ENCODE data around the gene CLHC1.
"Not testable (repeated sequence)": the region's sequence is repeated elsewhere in the genome, so short reads cannot be mapped to it uniquely, and the experiment has no call there.

The CLHC1 gene

DNA sequence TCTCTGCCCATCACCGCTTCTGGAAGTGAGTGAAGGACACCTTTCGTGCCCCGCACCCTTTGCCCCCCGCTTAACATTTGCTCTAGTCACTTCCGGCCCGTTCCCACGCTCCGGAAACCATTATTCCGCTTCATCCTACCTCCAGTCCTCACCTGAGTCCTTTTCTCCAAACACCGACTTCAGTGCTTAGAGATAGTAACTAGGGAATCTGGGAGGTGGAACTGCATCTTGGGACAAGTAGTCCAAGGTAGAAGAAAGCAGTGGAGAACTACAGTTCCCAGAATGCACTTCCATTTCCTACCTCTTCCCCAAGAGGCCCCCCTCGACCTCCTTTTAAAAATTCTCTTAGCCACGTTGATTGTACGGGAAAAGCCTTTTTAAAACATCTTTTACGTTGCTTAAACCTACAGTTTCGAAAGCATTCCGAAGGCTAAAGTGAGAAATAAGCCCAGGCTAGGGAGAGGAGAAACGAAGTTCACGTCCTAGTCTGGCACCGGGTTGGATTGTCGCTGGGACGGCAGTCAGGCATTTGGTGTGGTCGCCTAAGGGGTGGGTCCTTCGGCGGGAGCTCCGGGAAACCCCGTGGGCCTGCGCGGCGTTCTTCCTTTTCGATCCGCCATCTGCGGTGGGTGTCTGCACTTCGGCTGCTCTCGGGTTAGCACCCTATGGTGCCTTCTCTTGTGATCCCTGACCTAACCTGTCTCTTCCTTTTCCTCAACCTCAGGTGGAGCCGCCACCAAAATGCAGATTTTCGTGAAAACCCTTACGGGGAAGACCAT is at the start of gene CLHC1, which contains the start of gene RPS27A:
CLHC1 (minus strand) TSS at position 210 of the 779 bp plus-strand sequence. CDS start 9,882 bp downstream, outside the sequence.
RPS27A (plus strand) TSS at position 605 of the 779 bp plus-strand sequence; CDS start at position 742, 137 bp downstream.
- peak within 1 kb of the TSS; percentile 96 for H3K4me3 Mint-ChIP-seq
- peaks cover 54% of the 10 kb centered on the region for H3K36me3 Mint-ChIP-seq
- peak within 1 kb of the TSS; percentile 99 for H3K27ac Mint-ChIP-seq
- peaks cover 52% of the 10 kb centered on the region for H3K4me1 Mint-ChIP-seq
- DNase-seq (ENCODE audit: low spot score in 2 of 2) (peak; percentile 92 to 97), ATAC-seq (peak; percentile 93)
- no peaks in the 10 kb centered on the region for H3K9me3 Mint-ChIP-seq

DNA sequence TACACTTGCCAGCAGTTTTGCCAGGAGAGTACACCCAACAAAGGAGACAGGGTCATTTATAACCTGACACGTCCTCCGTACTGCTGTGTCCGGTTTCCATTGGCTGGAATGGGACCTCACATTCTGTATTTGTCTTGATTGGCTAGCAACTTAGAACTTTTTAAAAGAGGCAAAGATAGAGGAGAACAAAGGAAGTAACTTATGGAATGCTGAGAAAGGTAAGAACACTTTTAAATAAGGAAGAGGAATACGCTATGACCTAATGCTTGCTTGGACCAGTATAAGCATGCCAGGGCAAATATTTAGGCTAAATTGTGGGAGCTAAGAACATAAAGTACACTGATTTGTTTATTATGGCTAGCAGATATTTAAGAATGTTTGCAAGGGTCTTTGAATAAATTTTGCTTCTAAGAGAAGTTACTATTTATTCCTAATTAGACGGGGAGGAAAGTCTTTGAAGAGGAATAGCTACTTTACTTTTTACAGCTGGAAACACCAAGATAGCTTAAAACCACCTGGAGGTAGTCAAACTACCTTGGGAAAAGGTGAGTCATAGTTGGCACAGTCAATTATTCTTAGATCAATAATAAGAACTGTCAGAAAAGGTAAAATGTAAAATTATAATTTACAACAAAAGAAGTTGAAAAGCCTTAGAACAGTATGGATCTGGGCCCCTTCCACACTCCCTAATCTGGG is 48.9 kb upstream of the CLHC1 start:
- H3K36me3 Mint-ChIP-seq; DNase-seq (ENCODE audit: low spot score in 2 of 2); ATAC-seq; H3K4me1 Mint-ChIP-seq; H3K9me3 Mint-ChIP-seq: not testable (repeated sequence)
- H3K4me3 Mint-ChIP-seq, result peak overlapping the region; percentile 81
- peak overlapping the region; percentile 93 for H3K27ac Mint-ChIP-seq

DNA sequence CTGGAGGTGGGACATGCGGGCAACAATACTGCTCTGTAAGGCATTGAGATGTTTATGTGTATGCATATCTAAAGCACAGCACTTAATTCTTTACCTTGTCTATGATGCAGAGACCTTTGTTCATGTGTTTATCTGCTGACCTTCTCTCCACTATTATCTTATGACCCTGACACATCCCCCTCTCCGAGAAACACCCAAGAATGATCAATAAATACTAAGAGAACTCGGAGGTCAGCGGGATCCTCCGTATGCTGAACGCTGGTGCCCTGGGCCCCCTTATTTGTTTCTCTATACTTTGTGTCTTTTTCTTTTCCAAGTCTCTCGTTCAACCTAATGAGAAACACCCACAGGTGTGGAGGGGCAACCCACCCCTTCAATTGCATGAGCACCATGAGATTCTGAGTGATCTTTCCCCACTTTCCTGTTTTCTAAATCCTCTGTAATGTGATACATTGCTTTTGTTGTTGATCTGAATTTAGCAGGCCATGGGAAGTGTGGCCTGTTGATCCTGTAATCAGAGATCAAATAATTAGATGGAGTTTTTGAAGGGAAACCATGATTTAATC is 47.8 kb upstream of the CLHC1 start:
- not testable (repeated sequence) for H3K4me1 Mint-ChIP-seq; H3K27ac Mint-ChIP-seq; H3K4me3 Mint-ChIP-seq; DNase-seq (ENCODE audit: low spot score in 2 of 2); H3K36me3 Mint-ChIP-seq; H3K9me3 Mint-ChIP-seq; ATAC-seq

DNA sequence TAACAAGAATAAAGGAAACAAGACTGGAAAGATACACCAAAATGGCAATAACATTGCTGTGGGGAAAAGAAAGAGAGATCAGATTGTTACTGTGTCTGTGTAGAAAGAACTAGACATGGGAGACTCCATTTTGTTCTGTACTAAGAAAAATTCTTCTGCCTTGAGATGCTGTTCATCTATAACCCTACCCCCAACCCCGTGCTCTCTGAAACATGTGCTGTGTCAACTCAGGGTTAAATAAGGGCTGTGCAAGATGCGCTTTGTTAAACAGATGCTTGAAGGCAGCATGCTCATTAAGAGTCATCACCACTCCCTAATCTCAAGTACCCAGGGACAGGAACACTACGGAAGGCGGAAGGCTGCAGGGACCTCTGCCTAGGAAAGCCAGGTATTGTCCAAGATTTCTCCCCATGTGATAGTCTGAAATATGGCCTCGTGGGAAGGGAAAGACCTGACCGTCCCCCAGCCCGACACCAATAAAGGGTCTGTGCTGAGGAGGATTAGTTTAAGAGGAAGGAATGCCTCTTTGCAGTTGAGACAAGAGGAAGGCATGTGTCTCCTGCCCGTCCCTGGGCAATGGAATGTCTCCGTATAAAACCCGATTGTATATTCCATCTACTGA is 47.2 kb upstream of the CLHC1 start:
- H3K36me3 Mint-ChIP-seq; H3K4me3 Mint-ChIP-seq; H3K27ac Mint-ChIP-seq; H3K9me3 Mint-ChIP-seq; H3K4me1 Mint-ChIP-seq; DNase-seq (ENCODE audit: low spot score in 2 of 2); ATAC-seq: not testable (repeated sequence)

DNA sequence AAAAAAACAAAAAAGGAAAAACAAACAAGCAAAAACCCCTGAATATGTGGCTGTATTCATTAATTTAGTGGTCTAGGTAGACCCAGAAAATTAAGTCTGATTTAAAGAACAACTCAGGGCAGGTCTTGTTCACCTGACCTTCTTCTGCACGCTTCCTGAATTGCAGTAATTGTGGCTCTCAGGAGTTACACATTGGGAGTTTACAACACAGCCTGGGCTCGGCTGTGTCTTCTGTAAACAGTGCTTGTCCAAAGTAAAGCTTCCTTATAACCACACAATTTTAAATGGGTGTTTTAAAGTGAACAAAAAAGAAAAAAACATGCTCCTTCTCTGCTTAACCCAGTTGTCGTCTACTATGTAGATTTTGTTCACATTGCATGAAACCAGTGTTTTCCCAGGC is 45.2 kb upstream of the CLHC1 start:
- ATAC-seq (no peak), DNase-seq (ENCODE audit: low spot score in 2 of 2) (no peak)
- Mint-ChIP-seq H3K4me1 (no peaks in the 10 kb centered on the region), H3K9me3 (no peaks in the 10 kb centered on the region), H3K36me3 (no peaks in the 10 kb centered on the region), H3K4me3 (no peak overlapping the region), H3K27ac (no peak overlapping the region)

DNA sequence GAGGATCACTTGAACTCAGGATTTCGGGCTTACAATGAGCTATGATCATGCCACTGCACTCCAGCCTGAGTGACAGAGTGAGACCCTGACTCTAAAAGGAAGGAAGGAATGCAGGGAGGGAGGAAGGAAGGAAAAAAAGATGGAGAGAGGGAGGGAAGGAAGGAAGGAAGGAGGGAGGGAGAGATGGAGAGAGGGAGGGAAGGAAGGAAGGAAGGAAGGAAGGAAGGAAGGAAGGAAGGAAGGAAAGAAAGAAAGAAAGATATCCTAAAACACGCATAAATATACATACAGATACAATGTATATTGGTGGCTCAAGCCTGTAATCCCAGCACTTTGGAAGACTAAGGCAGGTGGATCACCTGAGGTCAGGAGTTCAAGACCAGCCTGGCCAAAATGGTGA is 42.3 kb upstream of the CLHC1 start:
- H3K36me3 Mint-ChIP-seq; H3K4me1 Mint-ChIP-seq; ATAC-seq; H3K27ac Mint-ChIP-seq; DNase-seq (ENCODE audit: low spot score in 2 of 2); H3K9me3 Mint-ChIP-seq; H3K4me3 Mint-ChIP-seq: not testable (repeated sequence)

DNA sequence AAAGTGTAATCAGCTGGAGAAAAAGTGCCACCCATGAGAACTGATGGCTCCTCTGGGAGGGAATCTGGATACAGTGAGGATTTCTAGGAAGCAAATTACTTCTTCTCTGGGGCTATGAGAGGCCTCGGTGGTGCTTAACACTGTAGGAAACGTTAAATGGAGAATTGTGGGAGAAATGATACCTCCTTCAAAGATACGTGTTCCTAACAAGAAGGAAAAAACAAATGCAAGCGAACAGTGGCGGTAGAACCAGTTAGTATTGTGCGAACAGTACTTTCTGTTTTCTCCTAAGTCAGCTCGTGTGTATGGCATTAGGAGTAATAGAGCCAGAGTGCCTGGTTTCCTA is 37.5 kb upstream of the CLHC1 start:
- no peaks in the 10 kb centered on the region for H3K9me3 Mint-ChIP-seq
- DNase-seq (ENCODE audit: low spot score in 2 of 2), result no peak

DNA sequence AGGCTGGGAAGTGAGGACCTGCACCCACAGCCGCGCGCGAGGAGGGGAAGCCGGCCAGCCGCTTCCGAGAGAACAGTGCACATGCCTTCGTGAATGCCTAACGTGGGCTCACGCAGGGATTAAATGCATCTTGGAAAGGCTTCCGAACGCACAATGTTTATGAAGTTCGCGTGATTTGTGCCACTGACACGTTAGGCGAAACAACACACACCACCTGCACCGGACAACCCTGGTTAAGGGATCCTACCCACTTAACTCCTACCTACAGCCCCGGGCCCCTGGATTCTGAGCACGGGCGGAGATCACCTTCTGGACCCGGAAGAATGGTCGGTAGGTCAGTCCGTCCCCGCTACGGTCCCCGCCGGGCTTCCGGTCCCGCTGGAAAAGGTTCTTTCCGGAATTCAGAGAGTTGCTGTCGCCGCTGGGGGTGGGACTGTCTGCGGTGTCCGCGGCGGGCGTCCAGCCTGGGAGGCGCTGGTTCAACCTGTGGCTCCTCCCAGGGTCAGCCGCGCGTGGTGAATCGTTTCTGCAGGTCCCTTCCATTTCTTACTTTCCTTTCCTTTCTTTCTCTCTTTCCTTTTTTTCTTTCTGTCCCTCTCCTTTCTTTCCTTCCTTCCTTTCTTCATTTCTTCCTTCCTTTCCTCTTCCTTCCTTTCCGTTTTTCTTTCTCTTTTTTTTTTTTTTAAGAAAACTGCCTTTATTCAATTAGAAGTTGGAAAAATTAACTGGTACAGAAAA is 37.0 kb upstream of the CLHC1 start, which contains the start of gene MTIF2:
MTIF2 (minus strand) TSS at position 325 of the 738 bp plus-strand sequence. CDS start 5,373 bp downstream, outside the sequence.
- Mint-ChIP-seq H3K36me3 (peaks cover 38% of the 10 kb centered on the region), H3K27ac (peak within 1 kb of the TSS; percentile 95), H3K4me3 (peak within 1 kb of the TSS; percentile 92), H3K9me3 (no peaks in the 10 kb centered on the region), H3K4me1 (peaks cover 14% of the 10 kb centered on the region)
- peak; percentile 99 for ATAC-seq
- DNase-seq (ENCODE audit: low spot score in 2 of 2), result peak; percentile 77 to 96

More for the DNA sequence above, 37.5 kb upstream of the CLHC1 start:
- ATAC-seq, result no peak
- peaks cover 32% of the 10 kb centered on the region for H3K36me3 Mint-ChIP-seq
- peaks cover 14% of the 10 kb centered on the region for H3K4me1 Mint-ChIP-seq
- peak overlapping the region; percentile 92 for H3K4me3 Mint-ChIP-seq
- H3K27ac Mint-ChIP-seq, result peak overlapping the region; percentile 95

DNA sequence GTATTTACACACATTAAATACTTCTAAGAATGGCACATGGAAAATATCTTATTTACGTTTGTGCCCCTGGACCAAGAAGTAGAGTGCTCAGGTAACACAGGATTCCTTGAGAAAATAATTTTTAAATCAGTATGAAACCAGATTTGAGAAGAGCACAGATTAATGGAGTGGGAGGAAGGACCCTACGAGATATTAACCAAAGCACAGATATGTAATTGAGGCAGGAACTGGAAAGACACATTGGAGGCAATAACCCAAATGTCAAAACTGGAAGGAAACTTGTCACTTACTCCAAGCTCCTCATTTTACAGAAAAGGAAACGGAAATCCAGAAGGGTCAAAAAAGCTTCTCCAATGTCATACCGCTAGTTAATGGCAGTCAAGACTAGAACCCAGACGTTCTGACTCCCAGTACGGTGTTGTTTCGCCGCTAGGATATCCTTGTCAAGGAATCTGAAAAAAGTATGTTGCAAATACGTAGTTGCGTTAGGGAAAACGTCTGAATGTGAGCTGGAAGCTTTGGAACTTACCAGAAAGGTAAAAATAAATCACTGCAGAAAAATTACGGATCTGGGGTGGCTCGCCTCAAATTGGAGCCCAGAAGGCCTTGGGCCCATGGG is 36.3 kb upstream of the CLHC1 start:
- H3K27ac Mint-ChIP-seq, result peak overlapping the region; percentile 95

DNA sequence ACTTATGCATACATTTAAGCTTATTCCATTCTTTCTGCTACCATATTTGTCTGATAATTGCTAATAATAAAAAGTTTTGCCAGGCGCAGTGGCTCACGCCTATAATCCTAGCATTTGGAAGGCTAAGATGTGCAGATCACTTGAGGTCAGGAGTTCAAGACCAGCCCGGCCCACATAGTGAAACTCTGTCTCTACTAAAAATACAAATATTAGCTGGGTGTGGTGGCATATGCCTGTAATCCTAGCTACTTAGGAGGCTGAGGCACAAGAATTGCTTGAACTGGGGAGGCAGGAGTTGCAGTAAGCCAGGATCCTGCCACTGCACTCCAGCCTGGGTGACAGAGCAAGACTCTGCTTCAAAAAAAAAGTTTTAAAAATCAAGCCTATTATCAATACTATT is 27.5 kb upstream of the CLHC1 start:
- not testable (repeated sequence) for H3K27ac Mint-ChIP-seq; H3K4me1 Mint-ChIP-seq; H3K9me3 Mint-ChIP-seq; DNase-seq (ENCODE audit: low spot score in 2 of 2); ATAC-seq; H3K4me3 Mint-ChIP-seq
- peaks cover 94% of the 10 kb centered on the region for H3K36me3 Mint-ChIP-seq

More for the DNA sequence above, 36.3 kb upstream of the CLHC1 start:
- Mint-ChIP-seq H3K4me1 (peaks cover 14% of the 10 kb centered on the region), H3K9me3 (no peaks in the 10 kb centered on the region), H3K36me3 (peaks cover 45% of the 10 kb centered on the region), H3K4me3 (peak overlapping the region; percentile 92)
- no peak for ATAC-seq
- DNase-seq (ENCODE audit: low spot score in 2 of 2), result no peak

DNA sequence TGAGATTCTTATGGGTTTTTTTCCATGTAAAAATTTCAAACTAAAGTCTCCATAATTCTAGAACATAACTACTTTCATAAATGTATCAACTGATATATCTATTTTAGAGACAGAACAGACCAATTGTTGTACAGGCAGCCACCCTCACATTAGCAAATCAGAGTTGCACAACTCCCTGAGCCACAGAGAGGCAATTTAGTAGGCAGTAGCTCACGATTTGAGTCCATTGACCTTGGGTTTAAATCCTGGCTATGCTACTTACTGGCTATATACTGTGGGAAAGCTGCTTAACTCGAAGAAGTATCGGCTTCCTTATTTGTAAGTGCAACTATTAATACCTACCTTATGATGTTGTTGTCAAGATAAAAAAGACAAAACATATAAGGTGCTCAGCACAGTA is 20.7 kb upstream of the CLHC1 start:
- Mint-ChIP-seq H3K9me3 (no peaks in the 10 kb centered on the region), H3K36me3 (peaks cover 91% of the 10 kb centered on the region), H3K4me3 (no peak overlapping the region), H3K4me1 (no peaks in the 10 kb centered on the region), H3K27ac (no peak overlapping the region)
- no peak for ATAC-seq
- DNase-seq (ENCODE audit: low spot score in 2 of 2), result no peak

DNA sequence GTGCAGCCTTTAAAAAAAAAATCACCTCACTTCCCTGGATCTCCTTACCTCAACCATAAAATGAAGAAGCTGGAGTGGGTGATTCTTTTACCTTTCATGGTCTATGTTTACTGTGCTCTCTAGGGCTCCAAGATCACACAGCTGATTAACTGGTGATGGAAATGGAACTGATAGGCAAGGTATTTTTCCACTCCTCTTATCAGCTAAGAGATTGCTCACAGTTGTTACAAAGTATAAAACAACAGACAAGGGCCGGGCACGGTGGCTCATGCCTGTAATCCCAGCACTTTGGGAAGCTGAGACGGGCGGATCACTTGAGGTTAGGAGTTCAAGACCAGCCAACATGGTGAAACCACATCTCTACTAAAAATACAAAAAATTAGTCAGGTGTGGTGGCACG is 14.9 kb upstream of the CLHC1 start:
- no peaks in the 10 kb centered on the region for H3K9me3 Mint-ChIP-seq
- H3K27ac Mint-ChIP-seq, result no peak overlapping the region
- no peaks in the 10 kb centered on the region for H3K4me1 Mint-ChIP-seq
- ATAC-seq, result no peak
- no peak for DNase-seq (ENCODE audit: low spot score in 2 of 2)
- peaks cover 89% of the 10 kb centered on the region for H3K36me3 Mint-ChIP-seq
- no peak overlapping the region for H3K4me3 Mint-ChIP-seq

DNA sequence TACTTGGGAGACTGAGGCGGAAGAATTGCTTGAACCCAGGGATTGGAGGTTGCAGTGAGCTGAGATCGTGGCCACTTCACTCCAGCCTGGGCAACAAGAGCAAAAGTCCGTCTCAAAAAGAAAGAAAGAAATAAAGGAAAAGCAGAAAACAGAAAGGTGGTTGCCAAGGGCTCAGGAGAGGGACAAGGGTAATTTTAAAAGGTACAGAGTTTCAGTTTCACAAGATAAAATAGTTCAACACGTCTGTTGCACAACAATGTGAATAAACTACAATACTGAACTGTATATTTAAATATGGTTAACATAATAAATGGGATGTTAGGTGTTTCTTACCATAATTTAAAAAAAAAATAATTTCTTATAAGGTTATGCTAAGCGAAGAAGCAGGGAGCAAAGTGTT is 13.3 kb upstream of the CLHC1 start:
- Mint-ChIP-seq H3K4me3 (no peak overlapping the region), H3K27ac (peak overlapping the region; percentile 75), H3K9me3 (no peaks in the 10 kb centered on the region), H3K4me1 (no peaks in the 10 kb centered on the region), H3K36me3 (peaks cover 89% of the 10 kb centered on the region)
- DNase-seq (ENCODE audit: low spot score in 2 of 2), result no peak
- no peak for ATAC-seq

DNA sequence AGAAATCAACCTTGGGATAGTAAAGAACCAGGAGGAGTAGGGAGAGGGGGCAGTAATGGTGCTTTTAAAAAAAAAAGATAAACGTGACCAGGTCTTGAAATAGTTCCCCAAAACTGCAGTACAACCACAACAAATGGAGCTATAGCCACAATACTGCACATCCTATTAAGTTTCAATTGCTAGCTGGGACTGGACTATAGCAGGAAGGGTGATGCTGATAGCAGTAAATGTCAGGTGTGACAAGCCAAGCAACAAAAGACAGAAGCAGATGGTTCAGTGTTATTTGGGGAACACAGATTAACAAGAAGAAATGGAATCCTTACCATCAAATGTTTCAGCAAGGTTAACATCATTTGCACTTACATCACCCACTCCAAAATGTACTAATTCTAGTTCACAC is 10.5 kb upstream of the CLHC1 start:
- Mint-ChIP-seq H3K36me3 (peaks cover 89% of the 10 kb centered on the region), H3K27ac (peak overlapping the region; percentile 9), H3K9me3 (no peaks in the 10 kb centered on the region), H3K4me1 (no peaks in the 10 kb centered on the region), H3K4me3 (no peak overlapping the region)
- ATAC-seq, result no peak
- DNase-seq (ENCODE audit: low spot score in 2 of 2), result no peak

Data from stimulated activated effector memory CD8-positive, alpha-beta T cell treated with anti-CD3 and anti-CD28 coated beads, Interleukin-12 subunit alpha, Interleukin-12 subunit beta, amount 100 ng/mL, for 72 hours (primary cell).